ENCODE data around the gene GUCA2B. TPM values are rescaled to one million over a fixed set of nuclear protein-coding genes. Genes with fewer than 3 reads are reported as not detected.

The GUCA2B gene
- polyA plus RNA-seq, 4 donors, result 14.4 to 969 (median 622) TPM

GRCh38 chr1:42179900-42180329 lies 26.7 kb downstream of the GUCA2B start:
- 77 to 85% (median 83%) methylated on average over 4 of the region's 4 CpGs for WGBS, 3 donors
- no peaks in the 10 kb centered on the region for H3K27me3 ChIP-seq (ENCODE audit: control insufficient read depth in 3 of 3, insufficient read depth in 3 of 3, low read length in 3 of 3)
- H3K4me3 ChIP-seq (ENCODE audit: low read depth in 1 of 3, low read length in 3 of 3), result no peak overlapping the region
- H3K27ac ChIP-seq (ENCODE audit: low read depth in 1 of 3, low read length in 2 of 3), result no peak overlapping the region
- no peaks in the 10 kb centered on the region for H3K9me3 ChIP-seq (ENCODE audit: control insufficient read depth in 2 of 2, insufficient read depth in 1 of 2, low read depth in 1 of 2, low read length in 1 of 2)
- FAIRE-seq (no peak), DNase-seq (no peak)
- H3K36me3 ChIP-seq (ENCODE audit: control insufficient read depth in 3 of 3, insufficient read depth in 2 of 3, low read depth in 1 of 3, low read length in 3 of 3), result peaks cover 2 to 20% (median 9%) of the 10 kb centered on the region in 3 donors
- H3K4me1 ChIP-seq (ENCODE audit: control insufficient read depth in 3 of 3, insufficient read depth in 2 of 3, low read depth in 1 of 3, low read length in 2 of 3), result no peaks in the 10 kb centered on the region

GRCh38 chr1:42181687-42182086 lies 28.5 kb downstream of the GUCA2B start:
- Histone ChIP-seq H3K36me3 (ENCODE audit: control insufficient read depth in 3 of 3, insufficient read depth in 2 of 3, low read depth in 1 of 3, low read length in 3 of 3) (peaks cover 6 to 16% (median 13%) of the 10 kb centered on the region in 3 donors), H3K4me3 (ENCODE audit: low read depth in 1 of 3, low read length in 3 of 3) (no peak overlapping the region), H3K27ac (ENCODE audit: low read depth in 1 of 3, low read length in 2 of 3) (no peak overlapping the region), H3K4me1 (ENCODE audit: control insufficient read depth in 3 of 3, insufficient read depth in 2 of 3, low read depth in 1 of 3, low read length in 2 of 3) (no peaks in the 10 kb centered on the region), H3K27me3 (ENCODE audit: control insufficient read depth in 3 of 3, insufficient read depth in 3 of 3, low read length in 3 of 3) (no peaks in the 10 kb centered on the region), H3K9me3 (ENCODE audit: control insufficient read depth in 2 of 2, insufficient read depth in 1 of 2, low read depth in 1 of 2, low read length in 1 of 2) (no peaks in the 10 kb centered on the region)
- DNase-seq (no peak), FAIRE-seq (no peak)
- 79 to 91% (median 85%) methylated on average over 4 of the region's 4 CpGs for WGBS, 3 donors

- DNase-seq (no peak), FAIRE-seq (no peak)
- H3K4me3 ChIP-seq (ENCODE audit: low read depth in 1 of 3, low read length in 3 of 3), result no peak overlapping the region
- no peaks in the 10 kb centered on the region for H3K27me3 ChIP-seq (ENCODE audit: control insufficient read depth in 3 of 3, insufficient read depth in 3 of 3, low read length in 3 of 3)
- H3K27ac ChIP-seq (ENCODE audit: low read depth in 1 of 3, low read length in 2 of 3), result no peak overlapping the region
- H3K9me3 ChIP-seq (ENCODE audit: control insufficient read depth in 2 of 2, insufficient read depth in 1 of 2, low read depth in 1 of 2, low read length in 1 of 2), result no peaks in the 10 kb centered on the region
- peaks cover 9 to 17% (median 13%) of the 10 kb centered on the region in 3 donors for H3K36me3 ChIP-seq (ENCODE audit: control insufficient read depth in 3 of 3, insufficient read depth in 2 of 3, low read depth in 1 of 3, low read length in 3 of 3)
- WGBS, 3 donors, result 72 to 97% (median 95%) methylated on average over 3 of the region's 7 CpGs
- H3K4me1 ChIP-seq (ENCODE audit: control insufficient read depth in 3 of 3, insufficient read depth in 2 of 3, low read depth in 1 of 3, low read length in 2 of 3), result no peaks in the 10 kb centered on the region
Measured at GRCh38 chr1:42183210-42183956, 30.2 kb downstream of the GUCA2B start.

GRCh38 chr1:42183957-42184268 lies 30.7 kb downstream of the GUCA2B start:
- Histone ChIP-seq H3K27ac (ENCODE audit: low read depth in 1 of 3, low read length in 2 of 3) (no peak overlapping the region), H3K36me3 (ENCODE audit: control insufficient read depth in 3 of 3, insufficient read depth in 2 of 3, low read depth in 1 of 3, low read length in 3 of 3) (peaks cover 9 to 17% (median 13%) of the 10 kb centered on the region in 3 donors), H3K4me3 (ENCODE audit: low read depth in 1 of 3, low read length in 3 of 3) (no peak overlapping the region), H3K27me3 (ENCODE audit: control insufficient read depth in 3 of 3, insufficient read depth in 3 of 3, low read length in 3 of 3) (no peaks in the 10 kb centered on the region), H3K4me1 (ENCODE audit: control insufficient read depth in 3 of 3, insufficient read depth in 2 of 3, low read depth in 1 of 3, low read length in 2 of 3) (no peaks in the 10 kb centered on the region), H3K9me3 (ENCODE audit: control insufficient read depth in 2 of 2, insufficient read depth in 1 of 2, low read depth in 1 of 2, low read length in 1 of 2) (no peaks in the 10 kb centered on the region)
- no peak for FAIRE-seq
- WGBS, 3 donors, result 96 to 98% (median 98%) methylated on average over 6 of the region's 6 CpGs
- no peak for DNase-seq

- Histone ChIP-seq H3K4me3 (ENCODE audit: low read depth in 1 of 3, low read length in 3 of 3) (no peak overlapping the region), H3K36me3 (ENCODE audit: control insufficient read depth in 3 of 3, insufficient read depth in 2 of 3, low read depth in 1 of 3, low read length in 3 of 3) (peaks cover 11 to 15% (median 15%) of the 10 kb centered on the region in 3 donors), H3K27me3 (ENCODE audit: control insufficient read depth in 3 of 3, insufficient read depth in 3 of 3, low read length in 3 of 3) (no peaks in the 10 kb centered on the region), H3K9me3 (ENCODE audit: control insufficient read depth in 2 of 2, insufficient read depth in 1 of 2, low read depth in 1 of 2, low read length in 1 of 2) (no peaks in the 10 kb centered on the region), H3K27ac (ENCODE audit: low read depth in 1 of 3, low read length in 2 of 3) (no peak overlapping the region), H3K4me1 (ENCODE audit: control insufficient read depth in 3 of 3, insufficient read depth in 2 of 3, low read depth in 1 of 3, low read length in 2 of 3) (no peaks in the 10 kb centered on the region)
- no peak for FAIRE-seq
- DNase-seq, result no peak
- 81 to 95% (median 86%) methylated on average over 3 of the region's 3 CpGs for WGBS, 3 donors
Measured at GRCh38 chr1:42184616-42185015, 31.4 kb downstream of the GUCA2B start.

GRCh38 chr1:42186152-42186551 lies 32.9 kb downstream of the GUCA2B start:
- FAIRE-seq (no peak), DNase-seq (no peak)
- Histone ChIP-seq H3K4me3 (ENCODE audit: low read depth in 1 of 3, low read length in 3 of 3) (no peak overlapping the region), H3K4me1 (ENCODE audit: control insufficient read depth in 3 of 3, insufficient read depth in 2 of 3, low read depth in 1 of 3, low read length in 2 of 3) (no peaks in the 10 kb centered on the region), H3K36me3 (ENCODE audit: control insufficient read depth in 3 of 3, insufficient read depth in 2 of 3, low read depth in 1 of 3, low read length in 3 of 3) (peaks cover 10 to 17% (median 15%) of the 10 kb centered on the region in 3 donors), H3K9me3 (ENCODE audit: control insufficient read depth in 2 of 2, insufficient read depth in 1 of 2, low read depth in 1 of 2, low read length in 1 of 2) (no peaks in the 10 kb centered on the region), H3K27me3 (ENCODE audit: control insufficient read depth in 3 of 3, insufficient read depth in 3 of 3, low read length in 3 of 3) (no peaks in the 10 kb centered on the region), H3K27ac (ENCODE audit: low read depth in 1 of 3, low read length in 2 of 3) (no peak overlapping the region)
- 89 to 94% (median 92%) methylated on average over 3 of the region's 3 CpGs for whole genome bisulfite sequencing, 3 donors

- Histone ChIP-seq H3K4me1 (ENCODE audit: control insufficient read depth in 3 of 3, insufficient read depth in 2 of 3, low read depth in 1 of 3, low read length in 2 of 3) (no peaks in the 10 kb centered on the region), H3K4me3 (ENCODE audit: low read depth in 1 of 3, low read length in 3 of 3) (no peak overlapping the region), H3K9me3 (ENCODE audit: control insufficient read depth in 2 of 2, insufficient read depth in 1 of 2, low read depth in 1 of 2, low read length in 1 of 2) (no peaks in the 10 kb centered on the region), H3K27ac (ENCODE audit: low read depth in 1 of 3, low read length in 2 of 3) (no peak overlapping the region), H3K36me3 (ENCODE audit: control insufficient read depth in 3 of 3, insufficient read depth in 2 of 3, low read depth in 1 of 3, low read length in 3 of 3) (peaks cover 9 to 20% (median 14%) of the 10 kb centered on the region in 3 donors), H3K27me3 (ENCODE audit: control insufficient read depth in 3 of 3, insufficient read depth in 3 of 3, low read length in 3 of 3) (no peaks in the 10 kb centered on the region)
- 86 to 90% (median 89%) methylated on average over 6 of the region's 6 CpGs for WGBS, 3 donors
- FAIRE-seq (no peak), DNase-seq (no peak)
Measured at GRCh38 chr1:42189931-42190853, 37.0 kb downstream of the GUCA2B start.

GRCh38 chr1:42191319-42191718 lies 38.1 kb downstream of the GUCA2B start:
- FAIRE-seq (no peak), DNase-seq (no peak)

More at GRCh38 chr1:42191319-42191718, 38.1 kb downstream of the GUCA2B start:
- H3K36me3 ChIP-seq (ENCODE audit: control insufficient read depth in 3 of 3, insufficient read depth in 2 of 3, low read depth in 1 of 3, low read length in 3 of 3), result peaks cover 12 to 15% (median 14%) of the 10 kb centered on the region in 3 donors
- no peaks in the 10 kb centered on the region for H3K9me3 ChIP-seq (ENCODE audit: control insufficient read depth in 2 of 2, insufficient read depth in 1 of 2, low read depth in 1 of 2, low read length in 1 of 2)
- H3K4me3 ChIP-seq (ENCODE audit: low read depth in 1 of 3, low read length in 3 of 3), result no peak overlapping the region
- WGBS, 3 donors, result 91 to 98% (median 94%) methylated on average over 8 of the region's 8 CpGs
- H3K27ac ChIP-seq (ENCODE audit: low read depth in 1 of 3, low read length in 2 of 3), result no peak overlapping the region
- H3K4me1 ChIP-seq (ENCODE audit: control insufficient read depth in 3 of 3, insufficient read depth in 2 of 3, low read depth in 1 of 3, low read length in 2 of 3), result no peaks in the 10 kb centered on the region
- no peaks in the 10 kb centered on the region for H3K27me3 ChIP-seq (ENCODE audit: control insufficient read depth in 3 of 3, insufficient read depth in 3 of 3, low read length in 3 of 3)
